ENCODE data around the gene RXRG. TPM values are rescaled to one million over a fixed set of nuclear protein-coding genes. Genes with fewer than 3 reads are reported as not detected.

RXRG gene
- total and polyA plus RNA-seq, 2 of the 8 experiments (the other 6 are each of a cell fraction or from before 2014, with no cell fraction given) = not detected

GRCh38 chr1:165451691-165452090 is 6.8 kb upstream of the RXRG start:
- POLR2A ChIA-PET (ENCODE audit: partially characterized antibody) = no interaction called here
- Histone ChIP-seq H3K27ac (ENCODE audit: low read depth, low read length) (no peak overlapping the region), H2AK5ac (ENCODE audit: low read depth, low read length) (no peak overlapping the region), H3K23me2 (ENCODE audit: low read depth, low read length) (no peaks in the 10 kb centered on the region), H3K14ac (ENCODE audit: insufficient read length) (no peak overlapping the region), H3K27me3 (replicated peaks in 1 of 4; ENCODE audit: control insufficient read depth in 3 of 4, extremely low read depth in 1 of 4, insufficient read depth in 3 of 4, low read length in 3 of 4) (peaks cover 4 to 17% (median 12%) of the 10 kb centered on the region in 4 experiments), H3K36me3 (ENCODE audit: control insufficient read depth in 2 of 4, insufficient read depth in 4 of 4, low read length in 3 of 4) (no peaks in the 10 kb centered on the region), H4K91ac (replicated peaks; ENCODE audit: insufficient read length, low read length) (no peak overlapping the region), H2BK15ac (ENCODE audit: low read length) (no peak overlapping the region), H3K79me1 (ENCODE audit: low read depth, low read length) (no peaks in the 10 kb centered on the region), H3K79me2 (ENCODE audit: control insufficient read depth in 1 of 2, insufficient read depth in 2 of 2, low read length in 2 of 2) (no peaks in the 10 kb centered on the region), H3K4ac (replicated peaks; ENCODE audit: insufficient read length, low read depth, low read length) (no peak overlapping the region), H4K20me1 (replicated peaks in 1 of 2; ENCODE audit: control insufficient read depth in 1 of 2, insufficient read depth in 2 of 2, low read length in 2 of 2) (no peaks in the 10 kb centered on the region), H3K9me3 (ENCODE audit: insufficient read depth in 2 of 2, low read depth in 1 of 2, low read length in 1 of 2) (no peaks in the 10 kb centered on the region), H2AFZ (ENCODE audit: low read length) (no peak overlapping the region), H3K9ac (replicated peaks in 1 of 4; ENCODE audit: extremely low read depth in 1 of 4, low read depth in 3 of 4, low read length in 3 of 4) (no peak overlapping the region), H3K4me2 (ENCODE audit: insufficient read depth in 1 of 2, low read depth in 2 of 2, low read length in 2 of 2) (no peak overlapping the region), H3K23ac (ENCODE audit: insufficient read length) (no peak overlapping the region), H2BK20ac (ENCODE audit: low read length) (no peak overlapping the region), H4K8ac (ENCODE audit: extremely low read depth, insufficient read depth, low read length) (no peak overlapping the region), H3K4me3 (ENCODE audit: extremely low read depth in 1 of 4, insufficient read depth in 2 of 4, low read depth in 3 of 4, low read length in 4 of 4) (no peak overlapping the region), H3K56ac (replicated peaks; ENCODE audit: insufficient read length, low read depth, low read length) (no peak overlapping the region), H2BK5ac (ENCODE audit: low read depth, low read length) (no peak overlapping the region), H3K4me1 (replicated peaks in 1 of 4; ENCODE audit: control insufficient read depth in 3 of 4, insufficient read depth in 4 of 4, low read length in 3 of 4) (no peaks in the 10 kb centered on the region), H3K18ac (ENCODE audit: extremely low read depth, low read length) (no peak overlapping the region), H4K5ac (ENCODE audit: insufficient read length, low read depth, low read length) (no peak overlapping the region), H2BK12ac (ENCODE audit: low read depth, low read length) (no peak overlapping the region), H2BK120ac (replicated peaks; ENCODE audit: low read depth, low read length) (no peak overlapping the region)
- TF ChIP-seq EZH2 (IDR thresholded peaks at IDR 0.05; ENCODE audit: low read depth, low read length, severe bottlenecking) = no peak
- no peak for FAIRE-seq
- 85% methylated on average over 2 of the region's 2 CpGs; no CpG with 5 or more reads in 1 of the 2 experiments for WGBS, 2 experiments (ENCODE audit: extremely low coverage in 1 of 2, insufficient coverage in 1 of 2, insufficient read length in 1 of 2, insufficient replicate concordance in 2 of 2, low coverage in 1 of 2, low lambda C conversion rate in 2 of 2, missing lambda C conversion rate in 1 of 2)
- CTCF ChIA-PET (ENCODE audit: partially characterized antibody) = interaction anchor here (0.8 to 2.1 kb wide), 4 partner anchors 56 to 157 kb away, joined by 3 to 14 read pairs (median 4); no protein-coding TSS in a partner anchor
- no peak for DNase-seq (ENCODE audit: low read depth in 1 of 2, low spot score in 2 of 2)
